ENCODE measurements around the gene CLEC12A.
A peak's percentile ranks its signal among the peaks of the same experiment; 100 is the strongest.

CLEC12A gene

GRCh38 chr12:9932270-9932669 lies 38.9 kb upstream of the CLEC12A start, which contains the start of gene CLEC2A:
CLEC2A (minus strand) TSS chr12:9932370; CDS start chr12:9932329, 41 bp downstream.
- no peak for DNase-seq (ENCODE audit: low spot score)
- TF ChIP-seq, protein P1, sequence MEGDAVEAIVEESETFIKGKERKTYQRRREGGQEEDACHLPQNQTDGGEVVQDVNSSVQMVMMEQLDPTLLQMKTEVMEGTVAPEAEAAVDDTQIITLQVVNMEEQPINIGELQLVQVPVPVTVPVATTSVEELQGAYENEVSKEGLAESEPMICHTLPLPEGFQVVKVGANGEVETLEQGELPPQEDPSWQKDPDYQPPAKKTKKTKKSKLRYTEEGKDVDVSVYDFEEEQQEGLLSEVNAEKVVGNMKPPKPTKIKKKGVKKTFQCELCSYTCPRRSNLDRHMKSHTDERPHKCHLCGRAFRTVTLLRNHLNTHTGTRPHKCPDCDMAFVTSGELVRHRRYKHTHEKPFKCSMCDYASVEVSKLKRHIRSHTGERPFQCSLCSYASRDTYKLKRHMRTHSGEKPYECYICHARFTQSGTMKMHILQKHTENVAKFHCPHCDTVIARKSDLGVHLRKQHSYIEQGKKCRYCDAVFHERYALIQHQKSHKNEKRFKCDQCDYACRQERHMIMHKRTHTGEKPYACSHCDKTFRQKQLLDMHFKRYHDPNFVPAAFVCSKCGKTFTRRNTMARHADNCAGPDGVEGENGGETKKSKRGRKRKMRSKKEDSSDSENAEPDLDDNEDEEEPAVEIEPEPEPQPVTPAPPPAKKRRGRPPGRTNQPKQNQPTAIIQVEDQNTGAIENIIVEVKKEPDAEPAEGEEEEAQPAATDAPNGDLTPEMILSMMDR (IDR thresholded peaks at IDR 0.05; ENCODE audit: borderline replicate concordance, control extremely low read depth, extremely low read depth, insufficient read depth, missing control alignments): no peak
- in situ Hi-C loops (cut with MboI; ENCODE audit: low sequenced_read_pairs, unreplicated experiment): no loop called here

DNA sequence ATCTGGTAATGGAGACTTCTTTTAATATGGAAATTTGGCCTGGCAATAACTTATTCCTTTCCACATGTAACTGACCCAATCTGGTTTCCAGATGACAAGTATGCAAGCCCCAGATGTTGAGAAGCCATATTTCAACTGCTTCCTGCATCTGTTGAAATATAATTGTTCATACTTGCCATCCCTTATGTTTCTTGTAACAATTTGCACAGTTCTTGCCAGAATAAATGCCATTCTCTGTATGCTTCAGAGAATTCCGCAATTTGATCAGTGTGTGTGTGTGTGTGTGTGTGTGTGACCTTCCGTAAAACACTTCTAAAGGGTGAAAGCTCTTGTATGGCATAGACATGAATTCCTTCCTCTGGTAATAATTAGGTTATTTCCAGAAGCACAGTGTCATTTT lies 37.3 kb upstream of the CLEC12A start:
- DNase-seq (ENCODE audit: low spot score): no peak
- TF ChIP-seq, protein P1 (IDR thresholded peaks at IDR 0.05; ENCODE audit: borderline replicate concordance, control extremely low read depth, extremely low read depth, insufficient read depth, missing control alignments): no peak
- in situ Hi-C loops (cut with MboI; ENCODE audit: low sequenced_read_pairs, unreplicated experiment): no loop called here

GRCh38 chr12:9935026-9935425 lies 36.2 kb upstream of the CLEC12A start:
- in situ Hi-C loops (cut with MboI; ENCODE audit: low sequenced_read_pairs, unreplicated experiment): no loop called here
- DNase-seq (ENCODE audit: low spot score): no peak
- TF ChIP-seq, protein P1 (IDR thresholded peaks at IDR 0.05; ENCODE audit: borderline replicate concordance, control extremely low read depth, extremely low read depth, insufficient read depth, missing control alignments): no peak

- in situ Hi-C loops (cut with MboI; ENCODE audit: low sequenced_read_pairs, unreplicated experiment): no loop called here
- TF ChIP-seq, protein P1 (IDR thresholded peaks at IDR 0.05; ENCODE audit: borderline replicate concordance, control extremely low read depth, extremely low read depth, insufficient read depth, missing control alignments): no peak
- no peak for DNase-seq (ENCODE audit: low spot score)
Measured at GRCh38 chr12:9936591-9936990, 34.6 kb upstream of the CLEC12A start.

DNA sequence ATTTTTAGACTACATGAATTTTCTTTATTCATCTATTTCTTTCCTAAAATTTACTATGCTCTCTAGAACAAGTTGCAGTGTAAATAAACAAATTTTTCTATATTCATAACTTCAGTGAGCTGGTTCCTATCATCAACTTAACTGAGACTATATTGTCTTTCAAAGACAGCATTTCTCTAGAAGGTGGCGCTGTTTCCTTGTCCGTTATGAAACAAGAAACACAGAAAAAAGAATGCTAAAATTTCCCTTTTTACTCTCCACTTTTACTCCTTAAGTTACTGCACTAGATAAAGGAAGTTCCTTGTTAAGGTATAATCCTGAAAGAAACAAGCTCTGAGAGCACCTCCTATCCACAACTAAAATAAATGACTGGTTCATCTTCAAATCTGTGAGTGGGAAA lies 30.8 kb upstream of the CLEC12A start:
- TF ChIP-seq, protein P1 (IDR thresholded peaks at IDR 0.05; ENCODE audit: borderline replicate concordance, control extremely low read depth, extremely low read depth, insufficient read depth, missing control alignments): peak; percentile 27
- no peak for DNase-seq (ENCODE audit: low spot score)
- in situ Hi-C loops (cut with MboI; ENCODE audit: low sequenced_read_pairs, unreplicated experiment): no loop called here

GRCh38 chr12:9941838-9942237 lies 29.4 kb upstream of the CLEC12A start:
- TF ChIP-seq, protein P1 (IDR thresholded peaks at IDR 0.05; ENCODE audit: borderline replicate concordance, control extremely low read depth, extremely low read depth, insufficient read depth, missing control alignments): no peak
- no peak for DNase-seq (ENCODE audit: low spot score)
- in situ Hi-C loops (cut with MboI; ENCODE audit: low sequenced_read_pairs, unreplicated experiment): no loop called here

GRCh38 chr12:9943240-9943639 lies 28.0 kb upstream of the CLEC12A start:
- in situ Hi-C loops (cut with MboI; ENCODE audit: low sequenced_read_pairs, unreplicated experiment): no loop called here
- DNase-seq (ENCODE audit: low spot score): no peak
- TF ChIP-seq, protein P1 (IDR thresholded peaks at IDR 0.05; ENCODE audit: borderline replicate concordance, control extremely low read depth, extremely low read depth, insufficient read depth, missing control alignments): no peak
